Measurements from ENCODE around the gene CHML. TPM values are rescaled to one million over a fixed set of nuclear protein-coding genes. Genes with fewer than 3 reads are reported as not detected.

The CHML gene
- total RNA-seq, 4 donors from 2014 or later = 1.6 to 14.6 (median 12.9) TPM

DNA sequence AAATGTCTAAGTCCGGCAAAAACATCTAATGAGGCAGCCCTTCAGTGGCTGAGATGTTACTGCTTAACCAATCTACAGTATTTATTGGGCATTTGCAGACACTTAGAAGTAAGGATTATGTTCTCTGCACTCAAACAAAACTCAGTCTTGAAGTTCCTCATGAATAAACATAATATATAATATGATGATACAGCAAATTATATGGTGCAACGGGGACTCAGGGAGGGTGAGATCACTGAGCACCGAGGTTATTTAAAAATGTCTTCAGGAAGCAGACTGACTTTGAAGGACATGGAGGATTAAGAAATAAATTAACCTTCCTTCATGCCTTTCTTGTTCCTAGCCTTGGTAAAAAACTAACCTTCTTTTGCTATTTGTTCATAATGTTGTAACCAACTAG, 39.8 kb upstream of the CHML start:
- Histone ChIP-seq H3K4me3 (no peak overlapping the region), H3K27ac (no peak overlapping the region), H3K27me3 (no peaks in the 10 kb centered on the region), H3K36me3 (no peaks in the 10 kb centered on the region), H3K4me1 (no peaks in the 10 kb centered on the region), H3K9me3 (no peaks in the 10 kb centered on the region)
- in situ Hi-C loops (cut with MboI; ENCODE audit: low pct_ligation_motif_present in 1 of 4, low pct_unique_long_range_greater_than_20kb in 1 of 4, low sequenced_read_pairs in 3 of 4) (no loop called here), intact Hi-C loops (cut with DNase I; ENCODE audit: low total_unique reads) (no loop called here)
- TF ChIP-seq POLR2AphosphoS5 (IDR thresholded peaks at IDR 0.05) (no peak), EP300 (IDR thresholded peaks at IDR 0.05; ENCODE audit: low read depth) (no peak), POLR2A (IDR thresholded peaks at IDR 0.05) (no peak)
- WGBS, 2 donors (ENCODE audit: low coverage in 1 of 2) = 57 to 70% methylated on average over 3 of the region's 3 CpGs
- no peak for DNase-seq

DNA sequence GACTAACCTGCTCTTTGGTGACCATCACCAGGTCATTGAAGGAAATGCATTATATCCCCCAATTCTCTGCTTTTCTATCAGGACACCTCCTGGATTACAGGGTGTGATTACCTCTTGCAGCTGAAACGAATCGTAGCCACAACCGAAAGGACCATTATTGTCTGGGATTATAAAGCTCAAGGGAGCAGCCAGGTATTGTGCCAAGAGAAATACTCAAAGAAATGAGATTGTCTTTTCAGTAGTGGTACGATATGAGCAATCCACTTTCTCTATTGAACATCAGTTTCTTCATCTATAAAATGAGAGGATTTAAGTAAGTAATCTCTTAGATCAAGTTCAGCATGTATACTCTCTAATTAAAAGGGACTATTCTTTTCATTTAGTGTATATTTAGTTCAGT, 39.2 kb upstream of the CHML start:
- in situ Hi-C loops (cut with MboI; ENCODE audit: low pct_ligation_motif_present in 1 of 4, low pct_unique_long_range_greater_than_20kb in 1 of 4, low sequenced_read_pairs in 3 of 4) = no loop called here
- intact Hi-C loops (cut with DNase I; ENCODE audit: low total_unique reads) = no loop called here
- no peaks in the 10 kb centered on the region for H3K36me3 ChIP-seq
- no peaks in the 10 kb centered on the region for H3K4me1 ChIP-seq
- H3K27ac ChIP-seq = no peak overlapping the region
- no peak for DNase-seq
- 45 to 68% methylated on average over 4 of the region's 4 CpGs for WGBS, 2 donors (ENCODE audit: low coverage in 1 of 2)
- H3K27me3 ChIP-seq = no peaks in the 10 kb centered on the region
- no peaks in the 10 kb centered on the region for H3K9me3 ChIP-seq
- TF ChIP-seq EP300 (IDR thresholded peaks at IDR 0.05; ENCODE audit: low read depth) = no peak
- no peak for TF ChIP-seq POLR2AphosphoS5 (IDR thresholded peaks at IDR 0.05)
- no peak overlapping the region for H3K4me3 ChIP-seq

DNA sequence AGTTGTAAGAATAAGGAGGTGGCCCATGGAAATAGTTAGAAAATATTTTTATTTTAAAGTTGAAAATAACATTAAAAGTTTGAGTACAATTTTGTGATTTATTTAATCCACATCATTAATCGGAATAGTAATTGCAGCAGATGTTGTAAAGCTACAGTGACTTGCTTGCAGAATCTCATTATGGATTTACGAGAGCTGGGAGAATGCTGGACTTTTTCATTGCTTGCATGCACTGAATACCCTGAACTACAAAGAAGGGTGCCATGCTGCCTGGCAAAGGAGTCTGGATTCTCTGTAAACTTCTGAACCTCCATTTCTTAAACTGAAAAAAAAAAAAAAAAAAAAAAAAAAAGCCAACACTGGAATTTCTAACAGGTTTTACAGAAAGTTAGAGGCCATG, 38.4 kb upstream of the CHML start:
- no peaks in the 10 kb centered on the region for H3K4me1 ChIP-seq
- no peaks in the 10 kb centered on the region for H3K27me3 ChIP-seq
- in situ Hi-C loops (cut with MboI; ENCODE audit: low pct_ligation_motif_present in 1 of 4, low pct_unique_long_range_greater_than_20kb in 1 of 4, low sequenced_read_pairs in 3 of 4) = no loop called here
- 80 to 81% methylated on average over 2 of the region's 2 CpGs for WGBS, 2 donors (ENCODE audit: low coverage in 1 of 2)
- no peak overlapping the region for H3K27ac ChIP-seq
- no peak for TF ChIP-seq EP300 (IDR thresholded peaks at IDR 0.05; ENCODE audit: low read depth)
- TF ChIP-seq POLR2A (IDR thresholded peaks at IDR 0.05) = no peak
- TF ChIP-seq, protein P1, sequence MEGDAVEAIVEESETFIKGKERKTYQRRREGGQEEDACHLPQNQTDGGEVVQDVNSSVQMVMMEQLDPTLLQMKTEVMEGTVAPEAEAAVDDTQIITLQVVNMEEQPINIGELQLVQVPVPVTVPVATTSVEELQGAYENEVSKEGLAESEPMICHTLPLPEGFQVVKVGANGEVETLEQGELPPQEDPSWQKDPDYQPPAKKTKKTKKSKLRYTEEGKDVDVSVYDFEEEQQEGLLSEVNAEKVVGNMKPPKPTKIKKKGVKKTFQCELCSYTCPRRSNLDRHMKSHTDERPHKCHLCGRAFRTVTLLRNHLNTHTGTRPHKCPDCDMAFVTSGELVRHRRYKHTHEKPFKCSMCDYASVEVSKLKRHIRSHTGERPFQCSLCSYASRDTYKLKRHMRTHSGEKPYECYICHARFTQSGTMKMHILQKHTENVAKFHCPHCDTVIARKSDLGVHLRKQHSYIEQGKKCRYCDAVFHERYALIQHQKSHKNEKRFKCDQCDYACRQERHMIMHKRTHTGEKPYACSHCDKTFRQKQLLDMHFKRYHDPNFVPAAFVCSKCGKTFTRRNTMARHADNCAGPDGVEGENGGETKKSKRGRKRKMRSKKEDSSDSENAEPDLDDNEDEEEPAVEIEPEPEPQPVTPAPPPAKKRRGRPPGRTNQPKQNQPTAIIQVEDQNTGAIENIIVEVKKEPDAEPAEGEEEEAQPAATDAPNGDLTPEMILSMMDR (IDR thresholded peaks at IDR 0.05) = no peak
- TF ChIP-seq POLR2AphosphoS5 (IDR thresholded peaks at IDR 0.05) = no peak
- intact Hi-C loops (cut with DNase I; ENCODE audit: low total_unique reads) = no loop called here
- H3K9me3 ChIP-seq = no peaks in the 10 kb centered on the region
- no peak for DNase-seq
- H3K4me3 ChIP-seq = no peak overlapping the region
- H3K36me3 ChIP-seq = no peaks in the 10 kb centered on the region

DNA sequence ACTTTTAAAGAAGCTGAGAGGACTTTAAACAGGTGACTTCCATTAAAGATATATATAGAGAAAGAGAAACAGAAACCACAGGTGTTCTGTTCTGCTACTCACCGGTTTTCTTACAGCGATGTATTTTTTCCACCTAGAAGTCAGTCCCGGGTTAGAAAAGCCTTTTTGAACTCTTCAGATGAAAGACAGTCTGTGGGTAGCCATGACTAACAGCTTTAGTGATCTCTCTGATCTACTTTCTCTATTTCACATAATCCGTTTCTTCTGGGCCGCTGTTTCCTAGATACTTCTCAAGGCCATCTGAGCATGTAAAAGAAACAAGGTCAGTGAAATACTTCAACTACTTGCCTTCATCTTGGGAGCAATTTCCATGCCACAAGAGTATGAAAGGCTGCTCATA, 37.0 kb upstream of the CHML start:
- Histone ChIP-seq H3K4me3 (no peak overlapping the region), H3K36me3 (no peaks in the 10 kb centered on the region), H3K27ac (no peak overlapping the region), H3K4me1 (no peaks in the 10 kb centered on the region), H3K9me3 (no peaks in the 10 kb centered on the region), H3K27me3 (no peaks in the 10 kb centered on the region)
- in situ Hi-C loops (cut with MboI; ENCODE audit: low pct_ligation_motif_present in 1 of 4, low pct_unique_long_range_greater_than_20kb in 1 of 4, low sequenced_read_pairs in 3 of 4) = no loop called here
- DNase-seq = no peak
- TF ChIP-seq POLR2AphosphoS5 (IDR thresholded peaks at IDR 0.05) (no peak), POLR2A (IDR thresholded peaks at IDR 0.05) (no peak), EP300 (IDR thresholded peaks at IDR 0.05; ENCODE audit: low read depth) (no peak)
- TF ChIP-seq, protein P1 (IDR thresholded peaks at IDR 0.05) = no peak
- 64 to 81% methylated on average over 5 of the region's 5 CpGs for WGBS, 2 donors (ENCODE audit: low coverage in 1 of 2)
- intact Hi-C loops (cut with DNase I; ENCODE audit: low total_unique reads) = no loop called here

DNA sequence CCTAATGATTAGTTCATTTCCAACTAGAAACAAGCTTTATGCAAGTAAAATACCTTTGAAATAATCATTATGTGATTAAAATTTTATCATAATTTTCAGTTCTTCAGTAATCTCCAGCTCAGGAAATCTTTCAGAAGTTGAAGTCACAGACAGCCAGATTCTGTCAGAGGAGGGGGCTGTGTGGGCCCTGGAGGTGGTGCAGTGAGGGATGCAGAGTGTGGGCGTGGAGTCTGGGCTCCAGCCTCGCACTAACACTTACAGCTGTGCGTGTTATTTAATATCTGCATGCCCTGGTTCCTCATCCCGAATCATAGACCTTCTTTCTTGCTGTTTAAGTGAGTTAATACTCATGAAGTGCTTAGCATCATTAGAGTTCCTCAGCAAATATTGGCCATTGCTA, 35.8 kb upstream of the CHML start:
- in situ Hi-C loops (cut with MboI; ENCODE audit: low pct_ligation_motif_present in 1 of 4, low pct_unique_long_range_greater_than_20kb in 1 of 4, low sequenced_read_pairs in 3 of 4) (no loop called here), intact Hi-C loops (cut with DNase I; ENCODE audit: low total_unique reads) (no loop called here)
- Histone ChIP-seq H3K36me3 (no peaks in the 10 kb centered on the region), H3K9me3 (no peaks in the 10 kb centered on the region), H3K27ac (no peak overlapping the region), H3K4me3 (no peak overlapping the region), H3K27me3 (no peaks in the 10 kb centered on the region), H3K4me1 (no peaks in the 10 kb centered on the region)
- WGBS, 2 donors (ENCODE audit: low coverage in 1 of 2) = 68 to 72% methylated on average over 4 of the region's 4 CpGs
- DNase-seq = no peak
- no peak for TF ChIP-seq POLR2AphosphoS5 (IDR thresholded peaks at IDR 0.05)

DNA sequence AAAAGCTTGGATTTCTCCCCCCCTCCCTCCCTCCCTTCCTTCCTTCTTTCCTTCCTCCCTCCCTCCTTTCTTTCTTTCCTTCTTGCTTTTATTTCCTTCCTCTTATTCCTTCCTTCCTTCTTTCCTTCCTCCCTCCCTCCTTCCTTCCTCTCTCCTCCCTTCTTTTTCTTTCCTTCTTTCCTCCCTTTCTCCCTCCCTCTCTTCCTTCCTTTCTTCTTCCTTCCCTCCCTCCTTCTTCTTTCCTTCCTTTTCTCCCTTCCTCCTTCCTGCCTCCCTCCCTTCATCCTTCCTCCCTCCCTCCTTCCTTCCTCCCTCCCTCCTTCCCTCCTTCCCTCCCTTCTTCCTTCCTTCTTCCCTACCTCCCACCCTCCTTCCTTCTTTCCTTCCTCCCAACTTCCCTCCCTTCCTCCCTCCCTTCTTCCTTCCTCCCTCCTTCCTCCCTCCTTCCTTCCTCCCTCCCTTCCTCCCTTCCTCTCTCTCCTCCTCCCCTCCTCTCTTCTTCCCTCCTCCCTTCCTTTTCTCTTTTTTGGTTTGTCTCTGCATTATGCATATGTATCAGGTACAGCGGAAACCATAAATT, 34.7 kb upstream of the CHML start:
- no peak for TF ChIP-seq POLR2AphosphoS5 (IDR thresholded peaks at IDR 0.05)
- TF ChIP-seq EP300 (IDR thresholded peaks at IDR 0.05; ENCODE audit: low read depth) = no peak
- TF ChIP-seq, protein P1 (IDR thresholded peaks at IDR 0.05) = no peak
- H3K9me3 ChIP-seq = no peaks in the 10 kb centered on the region
- in situ Hi-C loops (cut with MboI; ENCODE audit: low pct_ligation_motif_present in 1 of 4, low pct_unique_long_range_greater_than_20kb in 1 of 4, low sequenced_read_pairs in 3 of 4) (no loop called here), intact Hi-C loops (cut with DNase I; ENCODE audit: low total_unique reads) (no loop called here)
- 80 to 96% methylated on average over 1 of the region's 1 CpG for WGBS, 2 donors (ENCODE audit: low coverage in 1 of 2)
- no peaks in the 10 kb centered on the region for H3K4me1 ChIP-seq
- no peak overlapping the region for H3K27ac ChIP-seq
- DNase-seq = no peak
- no peaks in the 10 kb centered on the region for H3K36me3 ChIP-seq
- H3K27me3 ChIP-seq = no peaks in the 10 kb centered on the region
- H3K4me3 ChIP-seq = no peak overlapping the region
